ENCODE measurements around the gene VTA1.

DNA sequence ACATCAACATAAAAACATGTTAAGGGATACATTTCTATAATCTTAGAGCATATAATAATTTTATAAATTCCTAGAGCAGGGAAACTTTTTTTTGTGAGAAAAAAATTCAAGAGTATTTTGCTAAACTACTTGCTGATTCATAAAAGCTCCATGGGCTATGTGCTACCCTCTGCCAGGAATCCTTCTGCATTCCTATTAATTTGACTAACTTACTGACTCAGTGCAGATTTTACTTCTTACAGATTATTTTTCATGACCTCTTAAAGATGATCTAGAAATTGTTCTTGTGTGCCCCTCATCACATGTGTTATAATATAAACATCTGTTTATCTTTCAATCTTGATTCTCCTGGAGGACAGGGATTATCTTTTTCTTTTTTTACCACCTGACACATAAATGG lies 5.7 kb downstream of the VTA1 start:
- TF ChIP-seq BHLHE40 (IDR thresholded peaks at IDR 0.05; ENCODE audit: low read length) (no peak), HNRNPK (IDR thresholded peaks at IDR 0.05; ENCODE audit: low read depth, low read length, poor library complexity, severe bottlenecking) (no peak), MXI1 (IDR thresholded peaks at IDR 0.05; ENCODE audit: borderline replicate concordance, low read depth, low read length) (no peak), ELF1 (CRISPR knock-in tag; IDR thresholded peaks at IDR 0.05) (no peak), ZFP36L2 (CRISPR knock-in tag; IDR thresholded peaks at IDR 0.05) (no peak), HDAC1 (CRISPR knock-in tag; IDR thresholded peaks at IDR 0.05) (no peak), ISX (CRISPR knock-in tag; conservative IDR thresholded peaks at IDR 0.05) (no peak)
- TF ChIP-seq, protein P1, sequence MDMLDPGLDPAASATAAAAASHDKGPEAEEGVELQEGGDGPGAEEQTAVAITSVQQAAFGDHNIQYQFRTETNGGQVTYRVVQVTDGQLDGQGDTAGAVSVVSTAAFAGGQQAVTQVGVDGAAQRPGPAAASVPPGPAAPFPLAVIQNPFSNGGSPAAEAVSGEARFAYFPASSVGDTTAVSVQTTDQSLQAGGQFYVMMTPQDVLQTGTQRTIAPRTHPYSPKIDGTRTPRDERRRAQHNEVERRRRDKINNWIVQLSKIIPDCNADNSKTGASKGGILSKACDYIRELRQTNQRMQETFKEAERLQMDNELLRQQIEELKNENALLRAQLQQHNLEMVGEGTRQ (IDR thresholded peaks at IDR 0.05; ENCODE audit: low read depth, low read length), result no peak
- TF ChIP-seq, protein P1 (CRISPR knock-in tag; IDR thresholded peaks at IDR 0.05; ENCODE audit: borderline replicate concordance), result no peak
- TF ChIP-seq, protein P2, sequence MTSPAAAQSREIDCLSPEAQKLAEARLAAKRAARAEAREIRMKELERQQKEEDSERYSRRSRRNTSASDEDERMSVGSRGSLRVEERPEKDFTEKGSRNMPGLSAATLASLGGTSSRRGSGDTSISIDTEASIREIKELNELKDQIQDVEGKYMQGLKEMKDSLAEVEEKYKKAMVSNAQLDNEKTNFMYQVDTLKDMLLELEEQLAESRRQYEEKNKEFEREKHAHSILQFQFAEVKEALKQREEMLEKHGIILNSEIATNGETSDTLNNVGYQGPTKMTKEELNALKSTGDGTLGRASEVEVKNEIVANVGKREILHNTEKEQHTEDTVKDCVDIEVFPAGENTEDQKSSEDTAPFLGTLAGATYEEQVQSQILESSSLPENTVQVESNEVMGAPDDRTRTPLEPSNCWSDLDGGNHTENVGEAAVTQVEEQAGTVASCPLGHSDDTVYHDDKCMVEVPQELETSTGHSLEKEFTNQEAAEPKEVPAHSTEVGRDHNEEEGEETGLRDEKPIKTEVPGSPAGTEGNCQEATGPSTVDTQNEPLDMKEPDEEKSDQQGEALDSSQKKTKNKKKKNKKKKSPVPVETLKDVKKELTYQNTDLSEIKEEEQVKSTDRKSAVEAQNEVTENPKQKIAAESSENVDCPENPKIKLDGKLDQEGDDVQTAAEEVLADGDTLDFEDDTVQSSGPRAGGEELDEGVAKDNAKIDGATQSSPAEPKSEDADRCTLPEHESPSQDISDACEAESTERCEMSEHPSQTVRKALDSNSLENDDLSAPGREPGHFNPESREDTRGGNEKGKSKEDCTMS (CRISPR knock-in tag; conservative IDR thresholded peaks at IDR 0.05), result no peak
- TF ChIP-seq, protein P3, sequence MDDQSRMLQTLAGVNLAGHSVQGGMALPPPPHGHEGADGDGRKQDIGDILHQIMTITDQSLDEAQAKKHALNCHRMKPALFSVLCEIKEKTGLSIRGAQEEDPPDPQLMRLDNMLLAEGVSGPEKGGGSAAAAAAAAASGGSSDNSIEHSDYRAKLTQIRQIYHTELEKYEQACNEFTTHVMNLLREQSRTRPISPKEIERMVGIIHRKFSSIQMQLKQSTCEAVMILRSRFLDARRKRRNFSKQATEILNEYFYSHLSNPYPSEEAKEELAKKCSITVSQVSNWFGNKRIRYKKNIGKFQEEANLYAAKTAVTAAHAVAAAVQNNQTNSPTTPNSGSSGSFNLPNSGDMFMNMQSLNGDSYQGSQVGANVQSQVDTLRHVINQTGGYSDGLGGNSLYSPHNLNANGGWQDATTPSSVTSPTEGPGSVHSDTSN (CRISPR knock-in tag; IDR thresholded peaks at IDR 0.05; ENCODE audit: borderline replicate concordance), result no peak

Measured in HepG2 (cell line).